Islet precursor cell (in vitro differentiated cells): ENCODE data around the gene GJA9.

Source experiments
- DNase-seq: peaks from one replicate; pipeline ENCODE4 v3.0.0-alpha.2; 2018

The GJA9 gene

DNA sequence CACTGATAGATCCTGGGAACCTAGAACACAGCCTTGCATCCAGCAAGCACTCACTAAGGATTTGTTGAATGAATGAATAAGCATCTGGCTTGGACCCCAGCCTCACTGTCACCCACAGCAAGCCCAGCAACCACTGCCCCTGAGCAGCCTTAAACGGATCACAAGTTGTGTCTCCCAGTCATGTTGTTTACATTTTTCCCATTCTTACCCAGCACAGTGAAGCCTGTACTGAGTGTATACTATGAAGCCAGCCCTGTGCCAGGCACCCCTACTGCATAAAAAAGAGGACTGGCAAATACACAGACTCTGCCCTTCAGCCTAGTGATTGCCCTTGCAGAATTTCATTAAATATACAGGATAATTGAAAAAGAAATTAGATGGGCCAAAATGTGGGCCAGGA lies 52.0 kb downstream of the GJA9 start:
- DNase-seq: no peak

DNA sequence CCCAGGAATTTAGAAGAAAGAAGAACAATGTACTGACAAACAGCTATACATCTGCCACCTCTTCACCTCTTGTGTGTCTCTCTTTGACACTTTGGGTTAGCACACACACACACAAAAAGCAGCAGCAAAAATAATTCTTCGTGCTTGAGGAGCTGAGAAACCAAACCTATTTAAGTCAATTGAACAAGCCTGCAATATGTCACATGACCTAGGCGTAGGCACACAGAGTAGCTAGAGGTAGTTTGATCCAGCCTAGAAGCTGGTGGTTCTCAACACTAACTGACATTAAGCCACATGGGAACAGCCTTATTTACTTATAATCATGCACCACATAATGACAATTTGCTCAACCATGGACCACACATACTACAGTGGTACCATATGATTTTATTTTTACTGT lies 54.1 kb downstream of the GJA9 start:
- DNase-seq: no peak

GRCh38 chr1:38826886-38827285 lies 54.5 kb downstream of the GJA9 start:
- DNase-seq: no peak

DNA sequence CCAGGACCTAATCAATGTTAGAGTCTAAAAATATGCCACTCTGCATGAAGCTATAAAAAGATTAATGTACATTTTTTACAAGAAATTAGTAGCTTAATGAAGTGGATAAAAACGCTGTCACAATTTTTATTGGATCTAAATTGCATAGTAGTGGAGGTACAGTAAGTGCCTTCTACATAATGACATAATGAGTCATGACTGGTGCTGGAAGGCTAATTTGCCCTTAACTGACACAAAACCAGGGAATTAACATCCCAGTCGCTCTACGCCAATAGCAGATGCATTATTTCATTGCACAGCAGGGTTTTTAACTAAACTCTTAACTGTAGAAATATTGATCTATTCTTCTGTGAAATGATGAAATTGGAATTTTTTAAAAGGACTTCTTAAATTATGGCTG lies 55.1 kb downstream of the GJA9 start:
- no peak for DNase-seq
